Measurements from ENCODE around the gene SP1. TPM values are rescaled to one million over a fixed set of nuclear protein-coding genes. Genes with fewer than 3 reads are reported as not detected.
A peak's percentile ranks its signal among the peaks of the same experiment; 100 is the strongest.

The SP1 gene
- total RNA-seq, 4 donors from 2014 or later, result 68.0 to 80.5 (median 74.0) TPM

- no peak overlapping the region for H3K4me3 ChIP-seq
- no peak overlapping the region for H3K27ac ChIP-seq
- peaks cover 0 to 4% of the 10 kb centered on the region in 2 donors for H3K36me3 ChIP-seq
- no peaks in the 10 kb centered on the region for H3K9me3 ChIP-seq
- peaks cover 5 to 25% (median 12%) of the 10 kb centered on the region in 3 donors for H3K4me1 ChIP-seq
- TF ChIP-seq CTCF (IDR thresholded peaks at IDR 0.05), result no peak
- TF ChIP-seq POLR2A (IDR thresholded peaks at IDR 0.05), result no peak
- 86 to 88% methylated on average over 2 of the region's 2 CpGs for WGBS, 2 donors (ENCODE audit: low coverage in 1 of 2)
- no peaks in the 10 kb centered on the region for H3K27me3 ChIP-seq
- ATAC-seq, result no peak
Observed at GRCh38 chr12:53376747-53377146, 3.2 kb upstream of the SP1 start.

- no peak for TF ChIP-seq CTCF (IDR thresholded peaks at IDR 0.05)
- no peak for TF ChIP-seq POLR2AphosphoS5 (IDR thresholded peaks at IDR 0.05)
- TF ChIP-seq POLR2A (IDR thresholded peaks at IDR 0.05), result no peak
- no peak for TF ChIP-seq EP300 (IDR thresholded peaks at IDR 0.05)
- ATAC-seq, result no peak
- H3K27ac ChIP-seq, result peak overlapping the region in 3 of 4 donors; percentile 88 to 99 (median 95)
- peaks cover 0 to 18% of the 10 kb centered on the region in 2 donors for H3K36me3 ChIP-seq
- H3K27me3 ChIP-seq, result no peaks in the 10 kb centered on the region
- no peaks in the 10 kb centered on the region for H3K9me3 ChIP-seq
- peaks cover 7 to 29% (median 27%) of the 10 kb centered on the region in 3 donors for H3K4me1 ChIP-seq
- 93 to 96% methylated on average over 4 to 6 of the region's 12 CpGs for WGBS, 2 donors (ENCODE audit: low coverage in 1 of 2)
- no peak overlapping the region for H3K4me3 ChIP-seq
Observed at GRCh38 chr12:53378222-53378621, 1.8 kb upstream of the SP1 start.

GRCh38 chr12:53378724-53379388 lies 1.1 kb upstream of the SP1 start:
- H3K27ac ChIP-seq, result peak overlapping the region; percentile 85 to 99 (median 92)
- WGBS, 2 donors (ENCODE audit: low coverage in 1 of 2), result 15 to 17% methylated on average over 12 to 23 of the region's 23 CpGs
- no peak for ATAC-seq
- H3K9me3 ChIP-seq, result no peaks in the 10 kb centered on the region
- no peaks in the 10 kb centered on the region for H3K27me3 ChIP-seq
- no peak for TF ChIP-seq POLR2A (IDR thresholded peaks at IDR 0.05)
- no peak for TF ChIP-seq EP300 (IDR thresholded peaks at IDR 0.05)
- no peak for TF ChIP-seq CTCF (IDR thresholded peaks at IDR 0.05)
- no peak for TF ChIP-seq POLR2AphosphoS5 (IDR thresholded peaks at IDR 0.05)
- H3K4me1 ChIP-seq, result peaks cover 9 to 36% (median 33%) of the 10 kb centered on the region in 3 donors
- H3K36me3 ChIP-seq, result peaks cover 0 to 25% of the 10 kb centered on the region in 2 donors
- H3K4me3 ChIP-seq, result peak overlapping the region; percentile 54 to 57

GRCh38 chr12:53379389-53380103 lies 430 bp upstream of the SP1 start:
- H3K36me3 ChIP-seq, result peaks cover 0 to 32% of the 10 kb centered on the region in 2 donors
- peaks cover 9 to 43% (median 40%) of the 10 kb centered on the region in 3 donors for H3K4me1 ChIP-seq
- TF ChIP-seq EP300 (IDR thresholded peaks at IDR 0.05), result no peak
- peak; percentile 64 to 87 for TF ChIP-seq POLR2A (IDR thresholded peaks at IDR 0.05)
- no peak for TF ChIP-seq CTCF (IDR thresholded peaks at IDR 0.05)
- TF ChIP-seq POLR2AphosphoS5 (IDR thresholded peaks at IDR 0.05), result peak; percentile 95
- H3K9me3 ChIP-seq, result no peaks in the 10 kb centered on the region
- peak overlapping the region; percentile 57 to 86 for H3K4me3 ChIP-seq
- H3K27ac ChIP-seq, result peak overlapping the region; percentile 85 to 100 (median 100)
- no peaks in the 10 kb centered on the region for H3K27me3 ChIP-seq
- 0 to 1% methylated on average over 14 to 28 of the region's 29 CpGs for WGBS, 2 donors (ENCODE audit: low coverage in 1 of 2)
- ATAC-seq, result peak; percentile 89
